HG03066 (cell line): ENCODE results near the gene CLEC1A.

Experiments used
- ATAC-seq: cut with Tn5 transposase; IDR thresholded peaks from one replicate; pipeline ENCODE4 v1.9.1; 2021; ENCODE audit warnings: low read depth; ENCODE audit not compliant: unreplicated experiment

CLEC1A gene

GRCh38 chr12:10102322-10102721, 3.5 kb upstream of the CLEC1A start:
- ATAC-seq, result no peak

GRCh38 chr12:10101648-10102220, 2.9 kb upstream of the CLEC1A start:
- no peak for ATAC-seq

- no peak for ATAC-seq
These were observed 2.3 kb upstream of the CLEC1A start for GRCh38 chr12:10101042-10101579.

GRCh38 chr12:10097521-10097920, 1.3 kb downstream of the CLEC1A start:
- ATAC-seq, result no peak

GRCh38 chr12:10095971-10096370, 2.8 kb downstream of the CLEC1A start:
- ATAC-seq, result no peak

- no peak for ATAC-seq
These were observed 4.0 kb downstream of the CLEC1A start for GRCh38 chr12:10094646-10095395.

GRCh38 chr12:10088955-10089900, 9.6 kb downstream of the CLEC1A start:
- ATAC-seq, result no peak

- no peak for ATAC-seq
These were observed 10.8 kb downstream of the CLEC1A start for GRCh38 chr12:10088031-10088430.

GRCh38 chr12:10086387-10086786, 12.4 kb downstream of the CLEC1A start:
- no peak for ATAC-seq

- ATAC-seq, result no peak
These were observed 14.1 kb downstream of the CLEC1A start for GRCh38 chr12:10084733-10085132.

GRCh38 chr12:10082117-10082874, 16.5 kb downstream of the CLEC1A start:
- no peak for ATAC-seq

GRCh38 chr12:10075451-10075850, 23.3 kb downstream of the CLEC1A start:
- no peak for ATAC-seq

- ATAC-seq, result no peak
These were observed 25.5 kb downstream of the CLEC1A start for GRCh38 chr12:10073261-10073660.

GRCh38 chr12:10072131-10072530, 26.7 kb downstream of the CLEC1A start:
- ATAC-seq, result no peak

GRCh38 chr12:10070380-10070779, 28.4 kb downstream of the CLEC1A start:
- no peak for ATAC-seq

- ATAC-seq, result no peak
These were observed 28.8 kb downstream of the CLEC1A start for GRCh38 chr12:10069976-10070375.

GRCh38 chr12:10069099-10069498, 29.7 kb downstream of the CLEC1A start:
- ATAC-seq, result no peak

GRCh38 chr12:10068644-10069043, 30.1 kb downstream of the CLEC1A start:
- no peak for ATAC-seq

- no peak for ATAC-seq
These were observed 30.8 kb downstream of the CLEC1A start for GRCh38 chr12:10067942-10068341.

- no peak for ATAC-seq
These were observed 31.5 kb downstream of the CLEC1A start for GRCh38 chr12:10067264-10067663.
